HFF-Myc (cell line): ENCODE data around the gene RNF151.

ENCODE experiments used
- DNase-seq: peaks from one replicate; pipeline ENCODE4 v3.0.0-alpha.2; 2011; ENCODE audit warnings: low read depth; ENCODE audit errors: extremely low read depth
- H3K4me3 ChIP-seq: replicated peaks from 2 replicates; pipeline ENCODE4 v1.5.1; 2011; ENCODE audit warnings: low read depth, mild to moderate bottlenecking, control low read depth, low read length
- CTCF ChIP-seq: IDR thresholded peaks from 2 replicates; pipeline ENCODE4 v1.5.1; 2012; ENCODE audit warnings: mild to moderate bottlenecking, low read depth, low read length, control low read depth; ENCODE audit errors: missing control alignments

Gene RNF151

GRCh38 chr16:1992704-1993317 is 26.2 kb downstream of the RNF151 start:
- DNase-seq, result no peak
- no peak for TF ChIP-seq CTCF
- no peak overlapping the region for H3K4me3 ChIP-seq

DNA sequence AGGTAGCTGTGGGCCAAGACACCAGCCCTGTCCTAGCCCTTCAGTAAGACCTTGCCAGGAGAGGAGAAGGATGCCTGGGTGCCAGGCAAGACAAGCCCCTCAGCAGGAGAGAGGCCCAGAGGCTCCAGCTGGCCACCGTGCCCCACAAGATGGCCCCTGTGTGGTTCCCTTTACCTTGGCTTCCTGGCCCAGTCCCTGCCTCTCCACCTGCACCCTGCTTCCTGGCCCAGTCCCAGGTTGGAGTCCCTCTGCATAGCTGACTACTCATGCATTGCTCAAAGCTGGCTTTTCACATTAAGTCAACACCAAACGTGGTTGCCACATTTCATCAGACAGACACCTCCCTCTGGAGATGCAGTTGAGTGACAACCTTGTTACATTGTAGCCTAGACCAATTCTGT is 27.1 kb downstream of the RNF151 start:
- no peak for DNase-seq
- TF ChIP-seq CTCF, result no peak
- no peak overlapping the region for H3K4me3 ChIP-seq

DNA sequence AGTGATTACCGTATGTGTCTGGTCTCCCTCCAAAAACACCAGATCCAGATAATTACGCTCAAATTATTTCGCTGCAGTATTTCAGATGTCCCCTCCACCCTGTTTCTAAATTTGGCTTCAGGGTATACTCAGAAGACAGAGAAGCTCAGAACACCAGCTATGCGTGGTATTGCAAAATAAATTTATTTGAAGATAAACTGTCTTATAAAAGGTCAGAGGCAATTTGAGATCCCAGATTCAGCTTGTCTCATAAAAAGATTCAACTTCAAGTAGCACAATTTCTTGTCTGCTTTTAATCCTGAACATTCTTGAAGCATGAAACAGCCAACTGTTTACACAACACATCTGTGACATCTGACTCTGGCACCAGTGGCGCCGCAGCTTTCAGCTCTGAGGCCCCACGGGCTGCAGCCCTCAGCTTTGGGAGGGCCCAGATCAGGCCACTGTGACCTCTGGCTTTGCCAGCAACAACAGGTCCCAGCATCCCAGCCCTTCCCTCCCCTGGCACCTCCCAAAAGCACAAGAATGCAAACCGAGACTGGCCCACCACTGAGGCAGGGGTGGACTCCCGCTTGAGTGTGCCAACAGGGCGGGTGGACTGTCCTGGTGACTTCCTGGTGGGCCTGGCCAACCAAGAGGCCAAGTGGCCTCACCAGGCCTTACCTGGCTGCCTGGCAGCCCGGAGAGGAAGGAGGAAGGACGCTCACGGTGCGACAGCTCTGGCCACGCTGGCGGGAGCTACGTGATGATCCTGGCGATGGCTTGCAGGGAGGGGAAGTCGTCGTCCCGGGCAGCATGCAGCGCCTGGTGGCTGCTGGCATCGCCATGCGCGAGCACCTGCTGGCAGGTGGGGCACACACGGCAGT is 31.1 kb downstream of the RNF151 start:
- TF ChIP-seq CTCF, result no peak
- no peak for DNase-seq
- no peak overlapping the region for H3K4me3 ChIP-seq

DNA sequence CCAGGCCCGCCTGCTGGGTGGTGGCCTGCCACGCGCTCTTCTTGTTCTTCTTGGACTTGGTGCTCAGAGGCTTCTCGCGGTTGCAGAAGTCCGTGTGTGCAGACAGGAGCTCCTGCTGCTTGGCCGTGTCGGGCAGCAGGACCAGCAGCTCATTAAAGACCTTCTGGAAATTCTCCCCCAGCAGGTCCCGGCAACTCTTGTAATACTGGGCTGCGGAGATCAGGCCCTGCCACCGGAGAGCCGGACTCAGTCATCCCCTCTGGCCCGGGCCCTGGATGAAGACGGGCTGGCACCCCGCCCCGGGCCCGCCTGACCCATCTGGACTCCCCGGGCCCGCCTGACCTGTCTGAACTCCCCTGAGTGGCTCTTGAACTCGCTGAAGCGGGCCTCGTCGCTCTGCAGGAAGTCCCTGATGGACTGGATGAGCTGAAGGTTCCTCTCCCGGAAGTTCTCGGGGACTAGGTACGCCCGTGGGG is 31.7 kb downstream of the RNF151 start:
- DNase-seq, result no peak
- H3K4me3 ChIP-seq, result no peak overlapping the region
- TF ChIP-seq CTCF, result no peak

DNA sequence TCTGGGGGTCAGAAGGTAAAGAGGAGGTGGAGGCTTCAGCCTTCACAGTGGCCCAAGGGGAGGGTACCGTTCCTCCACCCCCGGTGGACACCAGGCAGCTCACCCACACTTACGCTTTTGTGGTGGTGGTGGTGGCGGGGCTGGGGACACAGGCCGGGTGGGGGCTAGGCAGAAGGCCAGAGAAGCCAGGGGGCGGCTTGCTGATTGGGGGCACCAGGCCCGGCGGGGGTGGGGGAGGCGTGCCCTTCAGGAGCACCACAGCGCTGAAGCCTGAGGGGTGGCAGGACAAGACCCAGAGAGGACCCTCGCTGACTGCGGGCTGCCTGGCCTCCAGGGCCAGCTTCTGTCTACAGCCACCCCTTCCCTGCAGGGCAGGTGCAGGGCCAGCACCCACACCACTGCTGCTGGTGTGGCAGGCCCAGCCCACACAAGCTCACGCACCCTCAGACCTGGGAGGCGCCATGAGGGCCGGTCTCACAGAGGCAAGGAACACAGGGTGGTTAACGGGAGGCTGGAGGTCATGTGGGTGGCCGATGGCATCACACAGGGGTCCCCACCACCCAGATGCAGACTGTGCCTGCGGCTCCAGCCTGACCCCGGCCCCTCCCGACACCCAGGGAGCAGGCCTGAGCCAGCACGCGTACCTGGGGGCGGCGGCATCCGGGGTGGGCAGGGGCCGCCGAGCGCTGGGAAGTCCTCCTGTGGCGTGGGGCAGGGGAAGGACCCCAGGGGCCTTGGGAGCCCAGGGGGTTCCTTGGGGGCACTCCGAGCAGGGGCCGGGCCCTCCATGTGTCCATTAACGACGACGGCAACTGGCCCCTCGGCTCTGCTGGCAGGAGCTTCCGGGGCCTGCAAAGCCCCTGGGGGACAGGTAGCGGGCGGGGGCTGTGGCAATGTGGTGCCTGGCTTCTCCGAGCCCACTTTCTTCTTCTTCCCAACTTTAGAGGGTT is 32.5 kb downstream of the RNF151 start:
- no peak overlapping the region for H3K4me3 ChIP-seq
- TF ChIP-seq CTCF, result no peak
- DNase-seq, result no peak

DNA sequence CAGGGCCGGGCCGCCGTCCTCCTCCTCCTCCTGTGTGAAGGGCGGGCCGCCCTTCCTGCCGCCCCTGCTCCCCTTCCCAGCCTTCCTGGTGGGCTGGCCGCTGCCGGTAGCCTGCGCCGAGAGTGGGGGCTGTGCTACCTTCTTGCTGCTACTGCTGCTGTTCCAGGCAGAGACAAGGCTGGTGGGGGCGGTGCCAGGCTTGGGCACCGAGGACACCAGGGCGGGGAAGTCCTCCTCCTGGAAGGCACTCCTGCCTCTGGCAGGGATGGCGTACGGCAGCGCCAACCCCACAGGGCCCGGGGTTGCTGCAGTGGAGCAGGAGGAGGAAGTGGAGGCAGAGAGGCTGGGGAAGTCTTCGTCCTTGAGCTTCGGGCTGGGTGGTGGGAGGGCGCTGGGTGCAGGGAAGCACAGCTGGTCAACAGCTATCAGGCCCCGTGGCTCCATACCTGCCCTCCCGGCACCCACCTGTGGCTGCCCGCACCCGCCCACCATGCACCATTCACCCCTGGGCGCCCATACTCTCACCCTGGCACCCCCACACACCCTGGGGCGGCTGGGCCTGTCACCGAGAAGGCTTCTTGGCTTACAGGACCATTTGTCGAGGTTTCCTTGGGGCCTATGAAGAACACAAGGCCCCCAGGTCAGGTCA is 33.3 kb downstream of the RNF151 start:
- TF ChIP-seq CTCF, result no peak
- H3K4me3 ChIP-seq, result no peak overlapping the region
- DNase-seq, result no peak
